GM12878 (cell line): ENCODE measurements around the gene LORICRIN.

ENCODE experiments used
- CBX3 ChIP-seq: fragments of 200-600 bp; sonication (generic); IDR thresholded peaks from 2 replicates; pipeline ENCODE4 v1.6.1; 2016; ENCODE audit warnings: low read depth, borderline replicate concordance
- CTCF ChIP-seq, 3 experiments: IDR thresholded peaks in 2 of 3; conservative IDR thresholded peaks in 1 of 3; 2 replicates each; pipeline ENCODE4 v1.5.1; 2011; ENCODE audit warnings: low read depth in 3 of 3, low read length in 3 of 3, mild to moderate bottlenecking in 3 of 3, control low read depth in 2 of 3, moderate library complexity in 2 of 3, inconsistent platforms in 1 of 3, mixed read lengths in 1 of 3; ENCODE audit not compliant: control insufficient read depth in 2 of 3, insufficient read depth in 1 of 3; ENCODE audit errors: extremely low read depth in 1 of 3
- ESRRA ChIP-seq: IDR thresholded peaks from 2 replicates; pipeline ENCODE4 v1.6.1; 2012; ENCODE audit warnings: mild to moderate bottlenecking, low read length, improper control_type of control experiment
- ETV6 ChIP-seq, 2 experiments: fragments of 450-650 bp in 1 of 2; IDR thresholded peaks in 1 of 2; conservative IDR thresholded peaks in 1 of 2; 2 replicates each; pipeline ENCODE4 v1.6.1; 2014; ENCODE audit warnings: antibody characterized with exemption in 1 of 2, borderline replicate concordance in 1 of 2, low read depth in 1 of 2, mild to moderate bottlenecking in 1 of 2, moderate library complexity in 1 of 2
- EZH2 ChIP-seq: IDR thresholded peaks from 2 replicates; pipeline ENCODE4 v1.6.1; 2012; ENCODE audit warnings: low read depth, mild to moderate bottlenecking, control low read depth, inconsistent platforms, low read length, borderline replicate concordance; ENCODE audit not compliant: control insufficient read depth
- MXI1 ChIP-seq: fragments of 150-350 bp; IDR thresholded peaks from 2 replicates; pipeline ENCODE4 v1.6.1; 2011; ENCODE audit warnings: low read depth, mild to moderate bottlenecking, inconsistent platforms, low read length, improper control_type of control experiment
- NKRF ChIP-seq: fragments of 450-650 bp; conservative IDR thresholded peaks from 2 replicates; pipeline ENCODE4 v1.6.1; 2017; ENCODE audit warnings: mild to moderate bottlenecking, moderate library complexity
- POLR2A ChIP-seq: IDR thresholded peaks from 2 replicates; pipeline ENCODE4 v1.6.1; 2011; ENCODE audit warnings: low read depth, mild to moderate bottlenecking, low read length
- POLR2AphosphoS5 ChIP-seq: IDR thresholded peaks from 2 replicates; pipeline ENCODE4 v1.6.1; 2011; ENCODE audit warnings: mild to moderate bottlenecking, low read length, inconsistent platforms
- RAD21 ChIP-seq: IDR thresholded peaks from 2 replicates; pipeline ENCODE4 v1.6.1; 2011; ENCODE audit warnings: mild to moderate bottlenecking, low read depth, low read length, moderate library complexity; ENCODE audit not compliant: insufficient read depth
- YY1 ChIP-seq: IDR thresholded peaks from 2 replicates; pipeline ENCODE4 v1.6.1; 2011; ENCODE audit warnings: low read depth, mild to moderate bottlenecking, low read length
- TF ChIP-seq, protein P1 (sequence below): IDR thresholded peaks from 2 replicates; pipeline ENCODE4 v1.6.1; 2012; ENCODE audit warnings: low read depth, low read length, improper control_type of control experiment
- TF ChIP-seq, protein P2 (sequence below): IDR thresholded peaks from 2 replicates; pipeline ENCODE4 v1.6.1; 2011; ENCODE audit warnings: borderline replicate concordance, low read depth, mild to moderate bottlenecking, moderate library complexity, low read length; ENCODE audit not compliant: insufficient read depth, poor library complexity, severe bottlenecking
- TF ChIP-seq, protein P3 (sequence below): IDR thresholded peaks from 2 replicates; pipeline ENCODE4 v1.6.1; 2011; ENCODE audit warnings: low read depth, low read length, improper control_type of control experiment, borderline replicate concordance

DNA sequence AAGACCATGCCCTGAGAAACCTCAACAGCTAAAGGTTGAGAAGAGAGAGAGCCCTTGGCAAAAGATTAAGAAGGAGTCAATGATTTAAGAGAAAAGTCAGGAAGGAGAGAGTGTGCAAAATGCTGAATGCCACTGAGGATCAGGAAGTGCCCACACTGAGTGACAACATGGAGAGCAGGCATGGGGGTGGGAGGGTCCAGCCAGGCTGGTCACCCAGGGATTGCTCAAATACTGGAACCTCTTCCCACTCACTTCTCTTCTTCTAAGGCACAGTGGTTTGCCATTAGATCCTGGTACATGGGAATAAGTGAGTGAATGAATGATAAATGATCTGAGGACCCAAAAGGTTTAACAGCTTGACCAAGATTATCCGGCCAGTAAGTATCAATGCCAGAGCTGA, 31.0 kb upstream of the LORICRIN start:
- TF ChIP-seq POLR2AphosphoS5 (no peak), YY1 (no peak), CTCF (IDR thresholded peaks at IDR 0.05 in 2 of 3, conservative IDR thresholded peaks at IDR 0.05 in 1 of 3; ENCODE audit: control insufficient read depth in 2 of 3, extremely low read depth in 1 of 3, insufficient read depth in 1 of 3, low read depth in 3 of 3, low read length in 3 of 3) (no peak), NKRF (no peak), ETV6 (conservative IDR thresholded peaks at IDR 0.05 in 1 of 2, IDR thresholded peaks at IDR 0.05 in 1 of 2; ENCODE audit: borderline replicate concordance in 1 of 2, low read depth in 1 of 2) (no peak), EZH2 (no peak), RAD21 (no peak), ESRRA (no peak), POLR2A (no peak), CBX3 (no peak), MXI1 (no peak)
- TF ChIP-seq, protein P1, sequence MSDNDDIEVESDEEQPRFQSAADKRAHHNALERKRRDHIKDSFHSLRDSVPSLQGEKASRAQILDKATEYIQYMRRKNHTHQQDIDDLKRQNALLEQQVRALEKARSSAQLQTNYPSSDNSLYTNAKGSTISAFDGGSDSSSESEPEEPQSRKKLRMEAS: no peak
- TF ChIP-seq, protein P2, sequence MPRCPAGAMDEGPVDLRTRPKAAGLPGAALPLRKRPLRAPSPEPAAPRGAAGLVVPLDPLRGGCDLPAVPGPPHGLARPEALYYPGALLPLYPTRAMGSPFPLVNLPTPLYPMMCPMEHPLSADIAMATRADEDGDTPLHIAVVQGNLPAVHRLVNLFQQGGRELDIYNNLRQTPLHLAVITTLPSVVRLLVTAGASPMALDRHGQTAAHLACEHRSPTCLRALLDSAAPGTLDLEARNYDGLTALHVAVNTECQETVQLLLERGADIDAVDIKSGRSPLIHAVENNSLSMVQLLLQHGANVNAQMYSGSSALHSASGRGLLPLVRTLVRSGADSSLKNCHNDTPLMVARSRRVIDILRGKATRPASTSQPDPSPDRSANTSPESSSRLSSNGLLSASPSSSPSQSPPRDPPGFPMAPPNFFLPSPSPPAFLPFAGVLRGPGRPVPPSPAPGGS: no peak
- TF ChIP-seq, protein P3, sequence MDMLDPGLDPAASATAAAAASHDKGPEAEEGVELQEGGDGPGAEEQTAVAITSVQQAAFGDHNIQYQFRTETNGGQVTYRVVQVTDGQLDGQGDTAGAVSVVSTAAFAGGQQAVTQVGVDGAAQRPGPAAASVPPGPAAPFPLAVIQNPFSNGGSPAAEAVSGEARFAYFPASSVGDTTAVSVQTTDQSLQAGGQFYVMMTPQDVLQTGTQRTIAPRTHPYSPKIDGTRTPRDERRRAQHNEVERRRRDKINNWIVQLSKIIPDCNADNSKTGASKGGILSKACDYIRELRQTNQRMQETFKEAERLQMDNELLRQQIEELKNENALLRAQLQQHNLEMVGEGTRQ: no peak
